ENCODE results near the gene KCNC3.

DNA sequence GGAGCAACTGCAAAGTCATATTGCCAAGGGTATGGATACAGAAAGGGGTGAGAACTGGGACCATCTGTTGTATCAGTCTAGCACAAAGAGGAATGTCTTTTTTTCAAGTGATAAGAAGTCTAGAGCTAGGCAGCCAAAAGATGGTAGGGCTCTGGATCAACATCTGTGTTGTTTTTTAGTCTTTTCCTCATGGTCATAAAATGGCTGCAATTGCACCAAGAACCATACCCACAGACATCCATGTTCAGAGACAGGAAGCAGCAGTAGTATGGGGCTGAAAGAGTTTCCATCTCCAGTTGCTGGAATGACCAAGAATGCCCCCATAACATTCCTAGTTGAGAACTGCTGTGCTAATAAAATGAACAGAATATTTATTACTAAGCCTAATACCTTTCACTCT, 25.6 kb downstream of the KCNC3 start:
- TF ChIP-seq, protein P1, sequence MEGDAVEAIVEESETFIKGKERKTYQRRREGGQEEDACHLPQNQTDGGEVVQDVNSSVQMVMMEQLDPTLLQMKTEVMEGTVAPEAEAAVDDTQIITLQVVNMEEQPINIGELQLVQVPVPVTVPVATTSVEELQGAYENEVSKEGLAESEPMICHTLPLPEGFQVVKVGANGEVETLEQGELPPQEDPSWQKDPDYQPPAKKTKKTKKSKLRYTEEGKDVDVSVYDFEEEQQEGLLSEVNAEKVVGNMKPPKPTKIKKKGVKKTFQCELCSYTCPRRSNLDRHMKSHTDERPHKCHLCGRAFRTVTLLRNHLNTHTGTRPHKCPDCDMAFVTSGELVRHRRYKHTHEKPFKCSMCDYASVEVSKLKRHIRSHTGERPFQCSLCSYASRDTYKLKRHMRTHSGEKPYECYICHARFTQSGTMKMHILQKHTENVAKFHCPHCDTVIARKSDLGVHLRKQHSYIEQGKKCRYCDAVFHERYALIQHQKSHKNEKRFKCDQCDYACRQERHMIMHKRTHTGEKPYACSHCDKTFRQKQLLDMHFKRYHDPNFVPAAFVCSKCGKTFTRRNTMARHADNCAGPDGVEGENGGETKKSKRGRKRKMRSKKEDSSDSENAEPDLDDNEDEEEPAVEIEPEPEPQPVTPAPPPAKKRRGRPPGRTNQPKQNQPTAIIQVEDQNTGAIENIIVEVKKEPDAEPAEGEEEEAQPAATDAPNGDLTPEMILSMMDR (IDR thresholded peaks at IDR 0.05) = no peak
- TF ChIP-seq ZFX (IDR thresholded peaks at IDR 0.05; ENCODE audit: borderline replicate concordance) = no peak
